GM12875 (cell line): Measurements from ENCODE around the gene UBXN10.
"Not testable (repeated sequence)": the region's sequence is repeated elsewhere in the genome, so short reads cannot be mapped to it uniquely, and the experiment has no call there.

ENCODE experiments used
- H3K4me3 ChIP-seq: one replicate; pipeline ENCODE4 v1.5.1; 2011; ENCODE audit warnings: low read depth, low read length, control low read depth
- CTCF ChIP-seq: IDR thresholded peaks from 2 replicates; pipeline ENCODE4 v1.5.1; 2011; ENCODE audit warnings: low read depth, mild to moderate bottlenecking, control low read depth, inconsistent platforms, low read length, moderate library complexity, borderline replicate concordance; ENCODE audit not compliant: insufficient read depth

The UBXN10 gene

DNA sequence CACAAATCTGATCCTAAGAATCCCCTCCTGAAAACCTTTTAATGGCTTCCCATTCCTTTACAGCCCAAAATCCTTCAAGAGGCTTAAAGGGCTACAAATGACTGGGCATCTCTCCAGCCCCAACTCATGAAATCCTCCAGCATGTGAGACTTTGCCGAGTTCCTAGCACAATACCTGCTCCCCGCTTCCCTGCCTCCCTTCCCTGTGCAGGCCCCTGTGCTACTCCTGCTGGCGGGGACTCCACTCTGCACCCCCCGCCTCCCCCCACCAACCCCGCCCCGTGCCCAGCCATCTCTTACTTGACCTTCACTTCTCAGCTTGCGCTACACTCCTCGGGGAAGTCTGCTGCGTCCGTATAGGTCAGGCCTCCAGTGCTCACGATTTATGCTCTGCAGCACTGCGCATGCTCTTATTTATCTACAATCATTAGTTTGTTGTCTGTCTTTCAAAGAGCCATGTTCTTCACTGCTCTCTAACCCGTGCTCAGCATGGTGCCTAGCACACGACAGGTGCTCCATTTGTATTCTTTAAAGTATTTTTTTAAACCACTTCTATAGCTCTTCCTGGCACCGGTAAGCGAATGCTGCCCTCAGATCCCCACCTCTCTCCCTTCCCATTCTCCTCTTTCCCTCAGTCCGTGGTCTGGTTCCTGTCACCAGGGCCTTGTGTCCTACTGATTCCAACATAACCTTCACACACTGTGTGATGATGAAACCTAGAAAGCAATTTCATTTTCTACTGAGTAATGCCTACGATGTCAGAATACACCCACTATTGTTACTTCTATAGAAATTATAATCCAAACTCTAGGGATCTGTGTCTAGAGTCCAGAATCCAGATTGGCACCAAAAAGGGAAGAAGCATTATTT, 37.9 kb downstream of the UBXN10 start:
- no peak overlapping the region for H3K4me3 ChIP-seq
- no peak for TF ChIP-seq CTCF

DNA sequence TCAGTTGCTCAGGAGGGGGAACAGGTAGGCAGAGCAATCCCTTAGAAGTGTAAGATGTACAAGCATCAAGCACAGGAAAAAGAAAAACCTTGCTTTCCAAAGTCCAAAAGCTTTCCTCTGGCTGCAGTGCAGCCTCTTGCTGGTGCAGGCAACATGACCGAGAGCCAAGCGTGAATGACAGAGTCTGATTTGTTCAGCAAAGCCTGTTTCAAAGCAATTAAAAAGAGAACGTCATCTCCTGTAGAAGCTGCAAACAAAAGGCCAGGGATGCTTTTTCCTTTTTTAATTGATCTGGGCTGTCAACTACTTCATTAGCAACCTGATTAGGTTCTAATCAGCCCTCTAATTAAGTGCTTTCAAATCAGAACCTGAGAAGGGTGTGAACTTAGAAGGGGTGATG, 38.6 kb downstream of the UBXN10 start:
- no peak for TF ChIP-seq CTCF
- no peak overlapping the region for H3K4me3 ChIP-seq

GRCh38 chr1:20227704-20228103, 41.8 kb downstream of the UBXN10 start:
- no peak for TF ChIP-seq CTCF
- no peak overlapping the region for H3K4me3 ChIP-seq

- no peak for TF ChIP-seq CTCF
- H3K4me3 ChIP-seq = no peak overlapping the region
Observed at GRCh38 chr1:20228314-20228825, 42.5 kb downstream of the UBXN10 start.

DNA sequence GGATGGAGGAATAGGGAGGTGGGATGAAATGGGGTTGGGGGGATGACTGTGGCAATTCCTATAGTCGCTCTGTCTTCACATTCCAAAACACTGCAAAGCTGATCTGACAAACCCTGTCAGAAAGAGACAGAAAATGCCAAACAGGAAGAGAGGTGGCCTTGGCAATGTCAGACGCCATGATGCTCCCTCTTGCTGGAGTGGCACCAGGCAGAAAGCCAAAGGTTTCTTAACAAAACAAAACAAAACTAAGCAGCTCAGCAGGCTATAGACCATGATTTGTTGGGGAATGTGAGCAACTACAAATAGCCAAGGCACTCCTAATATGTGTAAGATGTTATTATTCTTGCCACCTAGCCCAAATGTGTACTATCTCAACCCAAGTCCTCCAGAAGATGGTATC, 43.3 kb downstream of the UBXN10 start:
- H3K4me3 ChIP-seq = no peak overlapping the region
- TF ChIP-seq CTCF = no peak

- H3K4me3 ChIP-seq = not testable (repeated sequence)
Observed at GRCh38 chr1:20232564-20232963, 46.7 kb downstream of the UBXN10 start.

- TF ChIP-seq CTCF = peak; percentile 23; the same call in 1 of the 2 replicates
- no peak overlapping the region for H3K4me3 ChIP-seq
Observed at GRCh38 chr1:20233394-20233793, 47.5 kb downstream of the UBXN10 start.
